SH-SY5Y (cell line): Measurements from ENCODE around the gene DNER.

ENCODE experiments used
- GATA2 ChIP-seq: IDR thresholded peaks from 2 replicates; pipeline ENCODE4 v1.6.1; 2011; ENCODE audit warnings: mild to moderate bottlenecking, low read depth, low read length
- GATA3 ChIP-seq: IDR thresholded peaks from 2 replicates; pipeline ENCODE4 v1.6.1; 2011; ENCODE audit warnings: low read depth, mild to moderate bottlenecking, low read length, moderate library complexity

- no peak for TF ChIP-seq GATA2
- no peak for TF ChIP-seq GATA3
These were observed 28.0 kb downstream of the DNER start for GRCh38 chr2:229686122-229686919.
